Stimulated activated naive B cell treated with anti-CD40 and anti-IgM and Interleukin-4, amounts not matched to agents 10 μg/mL and 1 μg/mL and 100 μg/mL, for 72 hours (primary cell): ENCODE results near the gene KRTAP4-2.
"Not testable (repeated sequence)": the region's sequence is repeated elsewhere in the genome, so short reads cannot be mapped to it uniquely, and the experiment has no call there.

ENCODE experiments used
- ATAC-seq, 2 donors: fragments of 150-1000 bp; cut with Tn5 transposase; replicated peaks; 2 replicates each; pipeline ENCODE4 v1.10.0; 2021; ENCODE audit warnings: moderate library complexity in 1 of 2
- DNase-seq: peaks from one replicate; pipeline ENCODE4 v3.0.0; 2021
- H3K27ac Mint-ChIP-seq: one replicate; pipeline ENCODE4 v1.8.0; 2022; ENCODE audit warnings: mild to moderate bottlenecking, mixed read lengths
- H3K27me3 Mint-ChIP-seq, 2 donors: one replicate each; pipeline ENCODE4 v1.8.0; 2022; ENCODE audit warnings: mixed read lengths in 2 of 2
- H3K36me3 Mint-ChIP-seq, 2 donors: one replicate each; pipeline ENCODE4 v1.8.0; 2022; ENCODE audit warnings: mixed read lengths in 2 of 2, mild to moderate bottlenecking in 1 of 2
- H3K4me1 Mint-ChIP-seq, 2 donors: one replicate each; pipeline ENCODE4 v1.8.0; 2022; ENCODE audit warnings: mixed read lengths in 2 of 2, mild to moderate bottlenecking in 1 of 2
- H3K4me3 Mint-ChIP-seq, 2 donors: one replicate each; pipeline ENCODE4 v1.8.0; 2022; ENCODE audit warnings: mild to moderate bottlenecking in 2 of 2, mixed read lengths in 2 of 2, moderate library complexity in 1 of 2
- H3K9me3 Mint-ChIP-seq, 2 donors: one replicate each; pipeline ENCODE4 v1.8.0; 2022; ENCODE audit warnings: mixed read lengths in 2 of 2, mild to moderate bottlenecking in 1 of 2

KRTAP4-2 gene

GRCh38 chr17:41177727-41178271, at the start of gene KRTAP4-2:
Gene KRTAP4-2 (minus strand): TSS chr17:41178221. CDS start chr17:41178164, 57 bp downstream.
- DNase-seq: no peak
- no peaks in the 10 kb centered on the region for H3K27me3 Mint-ChIP-seq
- H3K36me3 Mint-ChIP-seq: no peaks in the 10 kb centered on the region
- H3K9me3 Mint-ChIP-seq: peaks cover 0 to 1% of the 10 kb centered on the region in 2 donors
- peak within 1 kb of the TSS in 1 of 2 donors; percentile 7 for H3K4me3 Mint-ChIP-seq
- peak within 1 kb of the TSS; percentile 81 for H3K27ac Mint-ChIP-seq
- peaks cover 34 to 43% of the 10 kb centered on the region in 2 donors for H3K4me1 Mint-ChIP-seq
- ATAC-seq: no peak

- not testable (repeated sequence) for ATAC-seq, H3K36me3 Mint-ChIP-seq, H3K4me3 Mint-ChIP-seq, H3K27ac Mint-ChIP-seq, H3K27me3 Mint-ChIP-seq, DNase-seq, H3K9me3 Mint-ChIP-seq
- peaks cover 5 to 11% of the 10 kb centered on the region in 2 donors for H3K4me1 Mint-ChIP-seq
These were observed 48.6 kb upstream of the KRTAP4-2 start, which contains the start of gene KRTAP9-2 for GRCh38 chr17:41226598-41227095. Gene KRTAP9-2 (plus strand): TSS chr17:41226648. CDS start chr17:41226655, 7 bp downstream.

- ATAC-seq (no peak), DNase-seq (no peak)
- H3K4me1 Mint-ChIP-seq: peaks cover 4 to 11% of the 10 kb centered on the region in 2 donors
- no peak overlapping the region for H3K27ac Mint-ChIP-seq
- no peaks in the 10 kb centered on the region for H3K9me3 Mint-ChIP-seq
- H3K36me3 Mint-ChIP-seq: no peaks in the 10 kb centered on the region
- peaks cover 6 to 7% of the 10 kb centered on the region in 2 donors for H3K27me3 Mint-ChIP-seq
- H3K4me3 Mint-ChIP-seq: no peak overlapping the region
These were observed 48.0 kb upstream of the KRTAP4-2 start for GRCh38 chr17:41226051-41226450.

GRCh38 chr17:41223821-41224220, 45.8 kb upstream of the KRTAP4-2 start:
- H3K4me1 Mint-ChIP-seq: no peaks in the 10 kb centered on the region
- no peak for ATAC-seq
- H3K27me3 Mint-ChIP-seq: peaks cover 7 to 9% of the 10 kb centered on the region in 2 donors
- no peak overlapping the region for H3K4me3 Mint-ChIP-seq
- H3K27ac Mint-ChIP-seq: no peak overlapping the region
- H3K36me3 Mint-ChIP-seq: peaks cover 1 to 9% of the 10 kb centered on the region in 2 donors
- no peak for DNase-seq
- H3K9me3 Mint-ChIP-seq: peaks cover 4 to 9% of the 10 kb centered on the region in 2 donors

- Mint-ChIP-seq H3K27me3 (peaks cover 8 to 19% of the 10 kb centered on the region in 2 donors), H3K4me3 (no peak overlapping the region), H3K9me3 (peaks cover 6 to 9% of the 10 kb centered on the region in 2 donors), H3K27ac (no peak overlapping the region), H3K36me3 (peaks cover 1 to 9% of the 10 kb centered on the region in 2 donors), H3K4me1 (peaks cover 8 to 19% of the 10 kb centered on the region in 2 donors)
- no peak for ATAC-seq
- no peak for DNase-seq
These were observed 37.7 kb upstream of the KRTAP4-2 start for GRCh38 chr17:41215681-41216080.

GRCh38 chr17:41212524-41213169, 34.6 kb upstream of the KRTAP4-2 start:
- ATAC-seq (no peak), DNase-seq (no peak)
- H3K4me1 Mint-ChIP-seq: peaks cover 8 to 19% of the 10 kb centered on the region in 2 donors
- no peaks in the 10 kb centered on the region for H3K36me3 Mint-ChIP-seq
- no peak overlapping the region for H3K27ac Mint-ChIP-seq
- H3K9me3 Mint-ChIP-seq: peaks cover 0 to 1% of the 10 kb centered on the region in 2 donors
- no peak overlapping the region for H3K4me3 Mint-ChIP-seq
- peaks cover 27 to 29% of the 10 kb centered on the region in 2 donors for H3K27me3 Mint-ChIP-seq

- ATAC-seq (peak; percentile 45 to 79), DNase-seq (no peak)
- Mint-ChIP-seq H3K27me3 (peaks cover 27 to 29% of the 10 kb centered on the region in 2 donors), H3K4me1 (peaks cover 8 to 19% of the 10 kb centered on the region in 2 donors), H3K9me3 (peaks cover 0 to 1% of the 10 kb centered on the region in 2 donors), H3K4me3 (no peak overlapping the region), H3K27ac (no peak overlapping the region), H3K36me3 (no peaks in the 10 kb centered on the region)
These were observed 33.9 kb upstream of the KRTAP4-2 start for GRCh38 chr17:41211845-41212466.

GRCh38 chr17:41199421-41200078, 21.5 kb upstream of the KRTAP4-2 start:
- H3K4me3 Mint-ChIP-seq: no peak overlapping the region
- H3K27me3 Mint-ChIP-seq: peaks cover 0 to 6% of the 10 kb centered on the region in 2 donors
- H3K36me3 Mint-ChIP-seq: no peaks in the 10 kb centered on the region
- H3K9me3 Mint-ChIP-seq: peaks cover 0 to 4% of the 10 kb centered on the region in 2 donors
- no peak for ATAC-seq
- H3K27ac Mint-ChIP-seq: no peak overlapping the region
- peaks cover 0 to 2% of the 10 kb centered on the region in 2 donors for H3K4me1 Mint-ChIP-seq
- no peak for DNase-seq

GRCh38 chr17:41196068-41196467, 18.0 kb upstream of the KRTAP4-2 start:
- no peak for ATAC-seq
- peaks cover 0 to 7% of the 10 kb centered on the region in 2 donors for H3K9me3 Mint-ChIP-seq
- no peak for DNase-seq
- H3K27me3 Mint-ChIP-seq: peaks cover 3 to 18% of the 10 kb centered on the region in 2 donors
- peaks cover 0 to 2% of the 10 kb centered on the region in 2 donors for H3K4me1 Mint-ChIP-seq
- H3K27ac Mint-ChIP-seq: no peak overlapping the region
- no peaks in the 10 kb centered on the region for H3K36me3 Mint-ChIP-seq
- no peak overlapping the region for H3K4me3 Mint-ChIP-seq

- Mint-ChIP-seq H3K4me1 (no peaks in the 10 kb centered on the region), H3K36me3 (no peaks in the 10 kb centered on the region), H3K9me3 (peaks cover 0 to 3% of the 10 kb centered on the region in 2 donors), H3K27ac (no peak overlapping the region), H3K27me3 (peaks cover 15 to 34% of the 10 kb centered on the region in 2 donors), H3K4me3 (no peak overlapping the region)
- no peak for ATAC-seq
- no peak for DNase-seq
These were observed 12.3 kb upstream of the KRTAP4-2 start for GRCh38 chr17:41190328-41190727.

GRCh38 chr17:41189837-41190318, 11.9 kb upstream of the KRTAP4-2 start, which contains the start of gene KRTAP9-1:
Gene KRTAP9-1 (plus strand): TSS chr17:41189887. CDS start chr17:41189887, 0 bp downstream.
- DNase-seq, H3K4me1 Mint-ChIP-seq, H3K9me3 Mint-ChIP-seq, H3K4me3 Mint-ChIP-seq, H3K27ac Mint-ChIP-seq, ATAC-seq, H3K36me3 Mint-ChIP-seq: not testable (repeated sequence)
- peaks cover 15 to 34% of the 10 kb centered on the region in 2 donors for H3K27me3 Mint-ChIP-seq

GRCh38 chr17:41186872-41187271, 8.9 kb upstream of the KRTAP4-2 start:
- H3K27me3 Mint-ChIP-seq: peaks cover 15 to 35% of the 10 kb centered on the region in 2 donors
- H3K4me1 Mint-ChIP-seq: no peaks in the 10 kb centered on the region

GRCh38 chr17:41185001-41185400, 7.0 kb upstream of the KRTAP4-2 start:
- no peaks in the 10 kb centered on the region for H3K9me3 Mint-ChIP-seq
- no peaks in the 10 kb centered on the region for H3K36me3 Mint-ChIP-seq
- no peak for DNase-seq
- H3K4me1 Mint-ChIP-seq: no peaks in the 10 kb centered on the region
- H3K4me3 Mint-ChIP-seq: no peak overlapping the region
- H3K27ac Mint-ChIP-seq: no peak overlapping the region
- no peak for ATAC-seq
- H3K27me3 Mint-ChIP-seq: peaks cover 3 to 17% of the 10 kb centered on the region in 2 donors

More at GRCh38 chr17:41186872-41187271, 8.9 kb upstream of the KRTAP4-2 start:
- H3K4me3 Mint-ChIP-seq: no peak overlapping the region
- DNase-seq (no peak), ATAC-seq (no peak)
- H3K9me3 Mint-ChIP-seq: no peaks in the 10 kb centered on the region
- H3K36me3 Mint-ChIP-seq: no peaks in the 10 kb centered on the region
- H3K27ac Mint-ChIP-seq: no peak overlapping the region

- Mint-ChIP-seq H3K27ac (no peak within 1 kb of the TSS), H3K36me3 (no peaks in the 10 kb centered on the region), H3K4me1 (no peaks in the 10 kb centered on the region), H3K9me3 (no peaks in the 10 kb centered on the region), H3K4me3 (no peak within 1 kb of the TSS), H3K27me3 (peaks cover 0 to 15% of the 10 kb centered on the region in 2 donors)
- DNase-seq (no peak), ATAC-seq (no peak)
These were observed 6.5 kb upstream of the KRTAP4-2 start, which contains the start of gene KRTAP4-1 for GRCh38 chr17:41184480-41184961. Gene KRTAP4-1 (minus strand): TSS chr17:41184911. CDS start chr17:41184854, 57 bp downstream.
